ENCODE results near the gene HOXD9.

- TF ChIP-seq CTCF (IDR thresholded peaks at IDR 0.05; ENCODE audit: insufficient read depth, low read length), result no peak
- TF ChIP-seq REST (IDR thresholded peaks at IDR 0.05; ENCODE audit: insufficient replicate concordance, low read depth), result no peak
- no peak for TF ChIP-seq GABPA (IDR thresholded peaks at IDR 0.05; ENCODE audit: low read depth)
- TF ChIP-seq POLR2AphosphoS5 (IDR thresholded peaks at IDR 0.05; ENCODE audit: low read depth), result no peak
- no peak for TF ChIP-seq SPI1 (IDR thresholded peaks at IDR 0.05; ENCODE audit: borderline replicate concordance, low read depth)
Observed at GRCh38 chr2:176100547-176101140, 21.9 kb upstream of the HOXD9 start.

Data from HL-60 (cell line).